HT1080 (cell line): ENCODE data around the gene VPS11. TPM values are rescaled to one million over a fixed set of nuclear protein-coding genes. Genes with fewer than 3 reads are reported as not detected.
"Not testable (repeated sequence)": the region's sequence is repeated elsewhere in the genome, so short reads cannot be mapped to it uniquely, and the experiment has no call there.

Experiments
- DNase-seq: peaks from one replicate; pipeline ENCODE4 v3.0.0-alpha.2; 2015; ENCODE audit warnings: low read depth
- polyA plus RNA-seq, 2 experiments: library from polyadenylated mRNA; depleted of rRNA; stranded (reverse); fragments of >200 nt; gene quantifications; 2 replicates each; pipeline ENCODE4 v1.2.3, GENCODE V29; 2015
- total RNA-seq: library from RNA; depleted of rRNA; stranded (reverse); fragments of >200 nt; shearing (Covaris generic); gene quantifications from 2 replicates; pipeline ENCODE4 v1.2.3, GENCODE V29; 2014; rRNA removed

Gene VPS11
- 24.9 and 29.0 TPM in 2 replicates for total RNA-seq
- polyA plus RNA-seq (2015; cell fraction: cytosol; rRNA removed) = 10.4 and 10.7 TPM in 2 replicates
- polyA plus RNA-seq (2015; cell fraction: nucleus; rRNA removed) = 32.2 and 35.1 TPM in 2 replicates

GRCh38 chr11:119067371-119068222 lies at the start of gene VPS11:
VPS11 (plus strand) TSS chr11:119067818; CDS start chr11:119067824, 6 bp downstream.
- peak; percentile 95 for DNase-seq

DNA sequence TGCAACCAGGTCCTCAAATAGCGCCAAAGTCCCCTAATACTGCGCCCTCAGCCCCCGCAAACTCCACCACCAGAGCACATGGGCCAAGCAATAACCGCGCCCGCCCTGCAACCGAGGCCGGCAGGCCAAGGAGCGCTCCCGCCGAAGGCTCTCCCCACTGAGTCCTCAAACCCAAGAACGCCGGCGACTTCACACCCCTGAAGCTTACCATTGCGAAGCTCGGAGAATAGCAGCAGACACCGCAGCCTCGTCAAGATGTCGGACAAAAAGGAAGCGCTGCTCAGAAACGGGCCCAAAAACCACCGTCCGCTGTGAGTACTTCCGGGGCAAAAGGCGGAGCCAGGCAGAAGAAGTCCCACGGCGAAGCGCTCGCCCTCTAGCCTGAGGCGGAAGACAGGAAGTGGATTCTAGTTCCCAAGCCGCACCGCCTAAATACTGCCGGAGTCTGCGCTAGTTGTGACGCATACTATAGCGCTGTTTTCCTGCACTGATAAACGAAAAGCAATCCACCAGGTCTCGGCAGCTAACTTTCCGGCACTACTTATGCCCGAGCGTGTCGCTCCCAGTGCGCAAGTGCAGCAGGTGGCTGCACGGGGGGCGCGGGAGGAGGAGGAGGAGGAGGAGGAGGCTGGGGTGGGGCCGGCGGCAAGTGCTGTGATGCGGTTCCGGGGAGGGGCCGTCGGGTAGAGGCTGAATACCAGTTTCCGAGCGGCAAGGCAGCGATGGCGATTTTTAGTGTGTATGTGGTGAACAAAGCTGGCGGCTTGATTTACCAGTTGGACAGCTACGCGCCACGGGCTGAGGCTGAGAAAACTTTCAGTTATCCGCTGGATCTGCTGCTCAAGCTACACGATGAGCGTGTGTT lies 49.3 kb upstream of the VPS11 start, which contains the start of the genes RPS25 and TRAPPC4:
TSS of gene RPS25 (minus strand) at position 270 of the 865 bp plus-strand sequence. CDS start at position 211, 59 bp downstream.
TSS of gene TRAPPC4 (plus strand) at position 693 of the 865 bp plus-strand sequence. CDS start at position 723, 30 bp downstream.
- DNase-seq = peak; percentile 95

DNA sequence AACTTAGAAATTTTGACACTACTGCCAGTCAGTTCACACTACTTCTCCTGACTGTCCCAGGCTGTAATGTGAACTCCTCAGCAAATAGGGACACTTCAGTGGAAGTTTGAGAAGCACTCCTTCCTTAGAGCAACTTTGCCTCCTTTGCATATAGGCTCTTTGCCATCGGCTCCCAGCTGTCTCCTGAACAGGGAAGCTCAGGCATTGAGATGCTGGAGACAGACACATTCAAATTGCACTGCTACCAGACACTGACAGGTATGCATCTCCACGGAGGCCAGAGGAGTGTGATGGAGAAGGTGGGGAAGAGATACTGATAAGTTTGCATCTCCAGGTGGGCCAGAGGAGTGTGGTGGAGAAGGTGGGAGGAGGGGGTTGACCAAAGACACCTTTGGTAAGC lies 47.6 kb upstream of the VPS11 start:
- DNase-seq = no peak

GRCh38 chr11:119021631-119022030 lies 46.0 kb upstream of the VPS11 start:
- no peak for DNase-seq

DNA sequence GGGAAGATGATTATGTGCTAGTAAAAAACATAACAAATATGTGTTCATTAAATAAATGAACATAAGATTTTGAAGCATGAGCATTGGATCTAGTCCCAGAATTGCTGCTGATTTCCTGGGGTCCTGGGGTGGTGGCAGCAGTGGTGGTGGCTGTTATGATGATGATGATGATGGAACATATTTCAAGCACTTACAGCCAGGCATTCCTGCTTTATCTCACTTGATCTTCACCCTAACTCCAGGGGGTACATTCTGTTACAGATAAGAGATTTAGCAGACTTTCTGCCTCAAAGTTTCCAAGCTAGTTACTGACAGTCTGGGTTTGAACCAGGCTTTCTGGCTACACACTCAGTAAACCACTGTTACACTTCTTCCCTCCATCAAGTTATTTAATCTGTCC lies 43.9 kb upstream of the VPS11 start:
- no peak for DNase-seq

DNA sequence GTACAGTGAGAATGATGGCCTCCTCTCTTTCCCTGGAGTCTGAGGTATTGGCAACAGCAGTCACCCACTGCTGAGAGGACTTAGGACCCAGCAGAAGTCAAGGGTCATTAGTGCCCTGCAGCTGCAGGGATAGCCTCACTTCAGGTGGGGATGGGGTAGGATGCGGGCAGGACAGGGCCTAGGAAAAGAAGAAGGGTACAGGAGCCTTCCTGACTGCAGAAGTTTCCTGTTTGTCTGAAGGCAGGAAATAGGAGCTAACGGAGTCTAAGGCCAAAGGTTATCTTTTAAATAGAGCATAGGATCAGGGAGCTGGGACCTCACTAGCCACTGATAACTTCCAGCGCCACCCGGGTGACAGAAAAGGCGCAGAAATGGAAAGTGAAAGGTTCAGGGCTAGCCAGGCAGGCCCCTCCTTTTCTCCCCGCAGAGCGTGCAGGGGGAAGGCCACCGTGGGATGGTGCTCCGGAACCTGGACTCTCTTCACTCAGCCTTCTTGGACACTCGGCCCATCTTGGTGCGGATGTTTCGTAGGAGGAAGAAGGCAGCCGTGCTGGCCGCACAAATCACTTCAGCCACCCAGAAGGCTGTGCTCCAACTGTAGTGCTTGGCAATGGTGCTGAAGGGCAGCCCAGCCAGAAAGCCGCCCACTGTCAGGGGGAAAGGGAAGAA lies 43.1 kb upstream of the VPS11 start:
- no peak for DNase-seq

GRCh38 chr11:119025099-119025473 lies 42.5 kb upstream of the VPS11 start:
- DNase-seq = no peak

- DNase-seq = no peak
Observed at GRCh38 chr11:119025541-119025940, 42.1 kb upstream of the VPS11 start.

GRCh38 chr11:119025978-119026766 lies 41.4 kb upstream of the VPS11 start:
- no peak for DNase-seq

- DNase-seq = no peak
Observed at GRCh38 chr11:119026970-119027369, 40.6 kb upstream of the VPS11 start.

DNA sequence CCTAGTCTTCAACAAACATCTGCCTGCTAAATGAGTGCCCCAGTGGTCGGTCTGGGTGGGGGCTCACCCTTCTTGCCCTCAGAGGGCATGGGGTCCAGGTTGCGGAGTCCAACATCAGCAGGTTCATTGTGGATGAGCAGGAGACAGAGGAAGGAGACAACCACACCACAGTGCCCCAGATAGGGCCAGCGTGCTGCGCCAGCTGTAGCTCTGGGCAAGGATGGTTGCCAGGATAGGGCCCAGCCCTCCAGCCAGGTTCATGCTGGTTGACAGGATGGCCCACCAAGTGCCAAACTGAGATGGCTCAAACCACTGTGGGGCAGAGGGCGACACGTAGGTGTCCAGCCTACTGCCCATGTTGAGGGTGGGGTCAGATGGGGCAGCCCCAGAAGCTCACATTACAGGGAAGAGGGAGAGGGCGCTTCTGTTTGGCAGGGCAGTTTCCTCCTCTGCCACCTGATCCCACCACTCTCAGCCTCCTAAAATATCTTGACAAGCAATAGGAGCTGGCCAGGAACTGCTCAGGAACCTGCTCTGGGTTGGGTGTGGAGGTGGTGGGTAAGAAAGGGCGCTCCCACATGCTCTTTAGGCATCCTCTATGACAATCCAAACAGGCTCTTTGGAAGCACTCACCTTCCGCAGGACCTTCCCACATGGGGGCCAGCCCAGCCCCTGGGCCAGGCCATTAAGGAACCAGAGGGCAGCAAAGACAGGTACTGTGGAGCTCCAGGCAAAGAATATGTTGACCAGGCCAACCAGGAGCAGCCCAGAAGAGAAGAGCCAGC lies 39.9 kb upstream of the VPS11 start:
- DNase-seq = no peak

DNA sequence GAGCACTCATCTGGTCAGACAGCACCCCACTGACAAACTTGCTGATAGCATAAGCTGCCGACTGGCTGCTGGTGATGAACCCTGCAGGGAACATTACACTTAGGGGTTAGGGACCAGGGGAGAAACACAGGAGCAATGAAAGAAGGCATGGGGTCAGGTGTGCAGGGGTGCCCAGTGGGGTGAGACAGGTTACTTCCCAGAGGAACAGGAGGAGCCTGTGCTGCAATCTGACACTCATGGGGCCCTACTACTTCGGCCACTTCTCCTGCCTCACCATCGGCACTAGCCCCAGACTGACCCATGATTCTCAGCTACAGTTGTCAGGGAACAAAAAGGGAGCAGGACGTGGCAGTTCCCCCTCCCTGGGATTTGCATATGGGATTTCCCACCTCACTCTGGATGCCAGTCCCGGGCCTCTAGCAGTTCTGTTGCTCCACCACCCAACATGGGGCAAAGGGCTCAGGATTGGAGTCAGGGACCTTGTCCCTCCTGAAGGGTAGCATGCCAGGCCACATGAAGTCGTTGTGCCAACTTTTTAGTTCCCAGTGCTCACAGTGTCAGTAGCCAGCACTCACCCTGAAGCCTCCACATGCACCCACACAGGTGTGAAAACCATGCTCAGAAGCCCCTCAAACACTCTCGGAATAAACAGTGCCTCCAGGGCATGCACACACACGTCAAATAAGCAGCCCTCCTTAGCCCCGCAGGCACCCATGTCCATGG lies 39.1 kb upstream of the VPS11 start:
- DNase-seq = no peak

GRCh38 chr11:119029069-119029339 lies 38.6 kb upstream of the VPS11 start:
- no peak for DNase-seq

DNA sequence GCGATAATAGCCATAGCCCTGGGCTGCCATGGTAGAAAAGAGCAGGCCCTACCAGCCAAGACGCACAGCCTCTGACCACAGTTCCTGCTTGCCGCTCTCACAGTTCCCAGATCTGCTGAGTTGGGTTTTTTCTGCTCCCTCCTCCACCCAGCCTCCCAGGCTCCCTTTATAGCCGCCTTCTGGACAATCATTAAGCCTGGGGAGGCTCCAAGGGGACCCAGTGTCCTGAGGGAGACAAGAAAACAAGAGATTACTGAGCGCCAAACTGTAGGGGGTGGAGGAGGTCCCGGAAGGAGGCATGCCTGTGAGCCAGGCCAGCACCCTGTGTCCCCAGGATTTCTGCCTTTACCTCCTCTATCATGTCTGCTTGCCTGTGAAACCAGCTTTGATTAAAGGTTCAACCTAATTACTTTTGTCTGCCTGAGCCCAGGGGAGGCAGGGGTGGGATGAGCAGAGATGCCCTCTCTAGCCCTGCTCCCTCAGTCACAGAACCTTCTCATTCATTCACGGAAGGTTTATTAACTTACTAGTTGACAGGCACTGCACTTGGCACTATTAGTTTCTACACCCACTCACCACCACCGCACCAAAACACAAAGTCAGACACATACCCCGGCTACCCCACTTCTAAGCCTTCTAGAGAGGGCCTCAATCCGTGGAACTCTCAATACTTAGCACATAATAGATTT lies 38.1 kb upstream of the VPS11 start:
- DNase-seq = no peak

GRCh38 chr11:119030029-119030328 lies 37.6 kb upstream of the VPS11 start:
- no peak for DNase-seq

GRCh38 chr11:119030329-119031047 lies 37.1 kb upstream of the VPS11 start, which contains the start of gene SLC37A4:
SLC37A4 (minus strand) TSS chr11:119030877.
- DNase-seq = peak; percentile 94

- DNase-seq = no peak
Observed at GRCh38 chr11:119031912-119032280, 35.7 kb upstream of the VPS11 start.

- not testable (repeated sequence) for DNase-seq
Observed at GRCh38 chr11:119033421-119033820, 34.2 kb upstream of the VPS11 start.
